Lower leg skin (tissue), 3 donors: ENCODE data around the gene MRM2.

Experiments
- CTCF ChIP-seq, 3 donors: fragments of 450-650 bp; IDR thresholded peaks; one replicate each; pipeline ENCODE4 v1.5.1; 2016; ENCODE audit warnings: antibody characterized with exemption in 3 of 3, mild to moderate bottlenecking in 3 of 3, moderate library complexity in 2 of 3
- POLR2A ChIP-seq, 2 donors: fragments of 450-650 bp; IDR thresholded peaks; one replicate each; pipeline ENCODE4 v1.6.1; 2016 to 2017; ENCODE audit warnings: antibody characterized with exemption in 2 of 2, mild to moderate bottlenecking in 1 of 2, moderate library complexity in 1 of 2

GRCh38 chr7:2289111-2289586 is 47.1 kb upstream of the MRM2 start:
- no peak for TF ChIP-seq CTCF (IDR thresholded peaks at IDR 0.05)
- no peak for TF ChIP-seq POLR2A (IDR thresholded peaks at IDR 0.05)
